Myocyte (in vitro differentiated cells): ENCODE data around the gene NFE2. TPM values are rescaled to one million over a fixed set of nuclear protein-coding genes. Genes with fewer than 3 reads are reported as not detected.

Experiments used
- DNase-seq: peaks from one replicate; pipeline ENCODE4 v3.0.0-alpha.2; 2012; ENCODE audit warnings: low read depth
- total RNA-seq: library from RNA; depleted of rRNA; stranded (reverse); fragments of >200 nt; gene quantifications from 2 replicates; pipeline ENCODE4 v1.2.3, GENCODE V29; 2014

Gene NFE2
- total RNA-seq, 1 donor from 2014 or later = 1.4 TPM

DNA sequence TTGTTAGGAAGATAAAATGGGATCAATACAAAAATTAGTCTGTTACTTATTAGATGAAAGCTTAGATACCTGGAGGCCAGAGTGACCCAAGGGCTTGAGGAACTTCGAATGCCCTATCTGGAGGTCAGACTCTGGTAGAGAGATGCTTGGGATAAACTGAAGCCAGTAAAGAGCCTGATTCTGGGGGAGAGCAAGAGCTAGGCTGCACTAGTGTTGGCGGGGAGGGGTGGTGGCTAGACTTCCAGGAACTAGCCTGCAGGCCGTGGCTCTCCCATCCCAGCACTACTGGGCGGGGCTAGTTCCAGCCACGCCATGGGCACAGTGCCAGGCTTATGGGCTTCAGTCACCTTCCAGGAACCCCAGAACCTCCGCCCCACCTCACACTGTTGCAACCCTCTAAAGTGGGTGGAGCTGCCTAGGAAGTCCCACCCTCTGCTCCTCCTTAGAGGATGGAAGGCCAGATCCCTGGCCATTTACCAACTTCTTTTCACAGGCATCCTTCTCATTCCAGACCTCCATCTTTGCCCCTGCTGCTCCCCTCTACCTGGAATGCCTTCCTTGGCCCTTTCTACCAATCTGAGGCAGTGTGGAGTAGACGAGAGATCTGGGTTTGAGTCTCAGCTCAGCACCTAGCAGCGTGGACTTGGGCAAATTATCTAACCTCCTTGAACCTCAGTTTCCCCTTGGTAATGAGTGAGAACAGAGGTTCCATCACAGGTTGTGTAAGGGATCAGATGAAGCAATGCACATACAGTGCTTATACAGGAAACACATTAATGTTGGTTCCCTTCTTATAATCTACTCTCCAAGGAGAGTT, 6.3 kb upstream of the NFE2 start:
- DNase-seq = peak; percentile 48

DNA sequence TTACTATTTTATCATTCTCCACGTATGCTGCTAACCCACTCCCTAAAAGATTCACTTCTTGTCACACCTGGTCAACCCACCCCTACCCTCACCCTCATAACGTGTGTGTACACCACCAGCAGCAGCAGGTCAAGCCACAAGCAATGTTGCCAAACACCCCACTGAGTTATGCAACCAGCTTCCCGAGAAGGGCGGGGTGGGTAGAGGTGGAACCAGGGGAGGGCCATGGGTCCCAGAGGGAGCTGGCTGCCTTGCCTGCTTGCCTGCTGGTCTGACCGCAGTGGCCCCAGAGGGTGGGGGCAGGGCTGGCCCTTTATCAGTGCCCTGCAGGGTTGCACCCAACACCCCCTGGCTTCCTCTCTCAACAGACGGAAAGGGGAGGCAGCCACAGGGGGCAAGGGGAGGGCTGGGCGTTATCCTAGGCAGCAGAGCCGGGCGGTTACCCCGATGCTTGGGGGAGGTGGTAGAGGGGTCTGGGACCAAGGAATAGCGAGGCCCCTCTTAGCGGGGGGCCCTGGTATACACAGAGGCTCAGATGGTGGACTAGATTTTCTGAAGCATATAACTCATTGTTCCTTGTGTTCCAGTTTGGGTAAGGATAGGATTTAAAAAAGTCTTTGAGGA, 3.5 kb upstream of the NFE2 start:
- DNase-seq = peak; percentile 80

DNA sequence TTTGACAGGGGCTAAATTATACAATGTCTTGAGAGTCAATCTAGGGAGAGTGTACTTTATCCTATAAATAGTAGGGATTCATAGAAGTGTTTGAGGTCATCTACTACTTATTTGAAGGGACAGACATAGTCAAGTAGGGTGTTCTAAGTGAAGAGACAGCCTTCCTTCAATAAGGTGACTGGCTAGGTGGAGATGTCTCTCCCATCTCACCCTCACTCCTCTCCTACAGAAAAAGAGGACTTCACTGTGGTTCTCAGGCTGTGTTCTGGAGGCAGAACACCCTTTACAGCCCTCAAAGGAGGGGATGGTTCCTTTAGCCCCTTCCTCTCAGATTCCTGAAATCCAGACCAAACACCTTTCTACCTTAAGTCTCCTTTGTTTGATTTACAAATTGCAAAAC, 2.8 kb upstream of the NFE2 start:
- DNase-seq = no peak

DNA sequence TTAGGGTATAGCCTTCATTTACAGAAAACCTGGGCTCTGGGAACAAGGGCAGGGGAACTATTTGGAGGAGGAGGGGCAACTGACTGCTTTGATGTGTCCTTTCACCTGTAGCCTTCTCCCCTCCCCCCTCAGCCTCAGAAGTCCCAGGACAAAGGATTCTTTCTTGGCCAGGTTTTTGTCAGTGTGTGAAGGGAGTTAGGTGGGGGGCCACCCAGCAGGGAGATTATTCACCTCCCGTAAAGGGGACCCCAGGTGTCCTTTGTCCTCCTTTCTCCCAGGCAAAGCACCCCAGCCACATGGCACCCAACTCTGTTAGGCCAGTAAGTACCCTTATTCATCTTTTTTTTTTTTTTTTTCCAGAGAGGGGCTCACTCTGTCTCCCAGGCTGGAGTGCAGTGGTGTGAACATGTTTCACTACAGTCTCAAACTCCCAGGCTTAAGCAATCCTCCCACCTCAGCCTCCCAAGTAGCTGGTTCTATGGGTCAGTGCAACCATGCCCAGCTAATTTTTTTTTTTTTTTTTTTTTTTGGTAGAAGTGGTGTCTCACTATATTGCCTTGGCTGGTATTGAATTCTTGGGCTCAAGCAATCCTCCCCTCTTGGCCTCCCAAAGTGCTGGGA, 723 bp upstream of the NFE2 start:
- DNase-seq = no peak

DNA sequence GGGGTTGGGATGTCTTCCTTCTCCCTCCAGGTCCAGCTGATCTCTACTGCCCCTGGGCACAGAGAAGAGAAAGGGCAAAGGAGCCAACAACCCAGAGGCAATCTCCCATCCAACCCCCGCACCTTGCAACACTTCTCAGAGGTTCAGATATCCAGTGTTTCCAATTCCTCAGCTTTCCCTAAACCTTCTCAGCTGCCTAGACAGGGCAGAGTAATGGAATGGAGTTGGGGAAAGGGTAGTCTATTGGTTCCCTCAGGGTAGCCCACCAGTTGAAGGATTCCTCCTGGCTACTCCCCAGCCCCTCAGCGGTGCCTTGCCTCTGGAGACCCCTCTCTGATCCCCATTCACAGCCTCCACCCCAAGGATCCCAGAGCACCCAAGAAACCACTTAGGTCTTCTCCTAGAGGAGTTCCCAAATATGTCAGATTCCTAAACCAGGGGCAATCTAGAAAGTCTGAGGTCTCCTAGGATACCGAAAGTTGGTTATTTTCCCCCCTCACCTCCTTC, 537 bp downstream of the NFE2 start:
- no peak for DNase-seq

DNA sequence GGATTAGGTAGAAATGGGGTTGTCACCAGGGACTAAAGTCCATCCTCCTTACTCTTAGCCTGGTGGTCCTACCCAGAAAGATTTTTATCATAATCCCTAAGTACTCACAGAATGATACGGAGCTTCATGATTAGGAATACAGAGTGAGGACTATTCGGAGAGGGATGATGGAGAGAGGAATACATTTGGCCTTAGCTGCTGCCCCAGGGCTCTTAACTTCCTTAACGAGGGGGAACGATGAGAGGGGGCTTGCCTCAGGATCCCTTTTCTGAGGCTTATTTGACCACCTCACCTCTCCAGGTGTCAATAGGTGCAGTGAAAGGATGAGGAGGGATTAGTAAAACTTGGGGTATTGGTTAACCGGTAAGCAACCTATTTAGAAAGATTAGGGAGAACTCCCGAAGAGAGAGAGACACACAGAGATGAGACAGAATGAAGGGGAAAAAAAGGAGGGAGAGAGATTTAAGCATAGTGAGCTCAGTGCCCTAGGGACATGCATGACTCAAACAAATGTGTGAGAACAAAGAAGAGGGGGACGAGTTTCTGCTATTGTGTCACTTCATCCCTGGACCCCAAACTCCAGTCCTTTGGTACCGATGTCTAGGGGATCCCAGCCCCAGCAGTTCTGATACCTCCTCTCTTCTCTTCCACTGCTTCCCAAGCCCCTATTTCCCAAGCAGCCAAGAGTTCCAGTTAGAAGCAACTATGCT, 1.1 kb downstream of the NFE2 start:
- no peak for DNase-seq

DNA sequence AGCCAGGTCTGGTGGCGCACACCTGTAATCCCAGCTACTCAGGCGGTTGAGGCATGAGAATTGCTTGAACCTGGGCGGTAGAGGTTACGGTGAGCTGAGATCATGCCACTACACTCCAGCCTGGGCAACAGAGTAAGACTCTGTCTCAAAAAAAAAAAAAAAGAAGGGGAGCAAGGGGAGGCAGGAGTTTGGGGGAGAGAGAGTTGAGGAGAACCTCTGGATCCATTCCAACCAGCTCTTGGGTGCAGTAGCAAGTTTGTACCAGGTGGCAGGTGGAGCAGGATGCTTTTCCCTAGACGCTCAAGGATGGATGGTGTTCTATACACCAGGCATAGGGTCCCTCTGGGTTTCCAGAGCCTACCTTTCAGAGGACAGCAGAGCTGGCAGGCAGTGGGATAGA, 1.9 kb downstream of the NFE2 start:
- DNase-seq = no peak

DNA sequence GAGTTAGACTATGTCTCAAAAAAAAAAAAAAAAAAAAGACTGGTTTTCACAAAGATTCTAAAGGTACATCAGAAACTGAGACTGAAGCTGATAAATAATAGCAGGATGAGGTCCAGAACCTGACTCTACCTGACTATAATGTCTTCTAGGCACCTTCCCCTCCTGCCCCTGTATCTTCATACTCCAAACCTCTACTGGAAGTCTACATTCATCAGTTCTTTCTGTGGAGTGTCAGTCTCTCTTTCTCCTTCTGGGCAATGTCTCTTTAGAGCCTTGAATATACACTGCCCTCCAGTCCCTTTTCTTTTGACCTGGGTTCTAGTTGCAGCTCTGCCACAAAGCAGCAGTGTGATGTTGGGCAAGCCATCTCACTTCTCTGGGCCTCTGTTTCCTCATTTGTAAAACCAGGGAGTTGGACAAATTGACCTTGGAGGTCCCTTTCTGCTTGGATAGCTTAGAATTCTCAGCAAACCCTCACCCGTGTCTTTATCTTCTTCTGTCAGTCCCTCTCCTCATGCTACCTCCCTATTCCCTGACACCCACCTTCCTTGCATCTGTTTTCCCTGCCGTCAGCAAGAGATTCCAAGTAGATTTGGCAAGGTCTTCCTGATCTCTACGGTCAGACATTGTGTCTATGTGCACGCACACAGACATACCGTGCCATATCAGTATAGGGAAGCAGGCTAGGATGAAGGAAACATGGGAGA, 4.3 kb downstream of the NFE2 start:
- no peak for DNase-seq

DNA sequence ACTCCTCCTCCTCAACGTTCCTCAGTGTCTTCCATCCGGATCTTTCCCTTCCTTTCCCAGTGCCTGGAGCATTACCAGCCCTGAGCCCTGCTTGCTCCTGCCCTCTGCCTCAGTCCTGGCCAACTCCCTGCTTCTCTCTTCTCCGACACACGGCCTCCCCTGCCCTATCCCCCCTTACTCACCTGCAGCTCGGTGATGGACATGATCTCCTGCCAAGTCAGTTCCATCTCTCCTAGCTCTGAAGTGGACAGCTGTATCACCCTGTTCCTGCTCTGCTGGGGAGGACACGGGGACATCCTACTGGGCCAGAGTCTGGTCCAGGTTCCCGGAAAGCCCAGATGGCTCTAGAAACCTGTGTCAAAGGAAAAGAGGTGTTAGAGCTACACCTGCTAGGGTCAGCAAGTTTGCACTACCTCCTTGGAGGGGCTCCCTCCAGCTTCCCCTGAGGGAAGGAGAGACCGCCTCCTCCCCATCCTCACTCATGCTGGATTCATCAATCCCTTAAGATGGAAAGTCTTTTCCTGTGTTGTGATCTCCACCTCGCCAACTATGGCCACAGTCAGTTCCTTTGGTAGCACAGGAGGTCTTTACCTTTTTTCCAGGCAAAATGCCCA, 5.8 kb downstream of the NFE2 start:
- DNase-seq = no peak

DNA sequence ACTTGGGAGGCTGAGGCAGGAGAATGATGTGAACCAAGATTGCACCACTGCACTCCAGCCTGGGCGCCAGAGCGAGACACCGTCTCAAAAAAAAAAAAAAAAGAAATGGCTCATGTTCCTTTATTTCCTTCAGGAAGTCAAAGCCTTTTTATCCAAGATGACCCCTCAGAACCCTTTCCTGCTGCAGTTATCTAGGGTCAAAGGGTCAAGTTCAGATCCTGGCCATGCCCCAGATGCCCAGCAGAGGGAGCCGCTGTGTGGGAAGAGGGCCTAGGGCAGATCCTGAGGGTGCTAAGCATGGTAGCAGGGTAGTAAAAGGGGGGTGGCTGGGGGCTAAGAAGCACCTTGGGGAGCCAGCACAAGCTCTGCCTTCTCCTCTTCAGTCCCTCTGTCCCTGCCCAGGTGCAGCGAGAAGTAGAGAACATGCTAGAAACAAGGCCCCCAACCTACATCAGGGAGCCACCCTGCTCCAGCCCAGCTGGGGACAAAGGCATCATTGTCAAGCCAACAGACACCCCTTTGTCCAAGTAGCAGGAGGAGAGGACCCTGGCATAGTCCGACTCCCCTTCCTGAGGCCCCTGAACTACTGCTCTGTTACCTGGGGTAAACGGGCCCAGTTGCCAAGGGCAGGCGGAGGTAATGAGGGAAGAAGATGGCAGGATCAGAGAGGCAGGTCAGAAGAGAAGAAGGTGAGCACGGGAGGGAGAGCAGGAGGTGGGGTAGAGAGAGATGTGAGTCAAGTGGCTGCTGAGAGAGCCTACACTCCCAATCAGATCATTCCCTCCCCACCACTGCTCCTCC, 6.5 kb downstream of the NFE2 start:
- DNase-seq = peak; percentile 62

DNA sequence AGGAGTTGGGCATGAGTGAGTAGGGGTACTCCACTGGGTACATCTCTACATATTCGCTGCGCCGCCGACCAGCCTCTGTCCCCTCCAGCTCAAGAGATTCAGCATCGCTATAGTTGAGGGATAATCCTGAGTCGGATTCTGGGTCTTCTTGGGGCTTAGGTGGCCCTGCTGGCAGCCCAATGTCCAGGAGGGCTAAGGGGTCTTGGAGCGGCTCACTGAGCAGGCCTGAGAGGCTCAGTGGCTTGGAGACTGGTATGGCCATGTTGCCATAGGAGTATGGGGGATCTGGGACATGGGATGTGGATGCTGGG, 7.9 kb downstream of the NFE2 start:
- no peak for DNase-seq

DNA sequence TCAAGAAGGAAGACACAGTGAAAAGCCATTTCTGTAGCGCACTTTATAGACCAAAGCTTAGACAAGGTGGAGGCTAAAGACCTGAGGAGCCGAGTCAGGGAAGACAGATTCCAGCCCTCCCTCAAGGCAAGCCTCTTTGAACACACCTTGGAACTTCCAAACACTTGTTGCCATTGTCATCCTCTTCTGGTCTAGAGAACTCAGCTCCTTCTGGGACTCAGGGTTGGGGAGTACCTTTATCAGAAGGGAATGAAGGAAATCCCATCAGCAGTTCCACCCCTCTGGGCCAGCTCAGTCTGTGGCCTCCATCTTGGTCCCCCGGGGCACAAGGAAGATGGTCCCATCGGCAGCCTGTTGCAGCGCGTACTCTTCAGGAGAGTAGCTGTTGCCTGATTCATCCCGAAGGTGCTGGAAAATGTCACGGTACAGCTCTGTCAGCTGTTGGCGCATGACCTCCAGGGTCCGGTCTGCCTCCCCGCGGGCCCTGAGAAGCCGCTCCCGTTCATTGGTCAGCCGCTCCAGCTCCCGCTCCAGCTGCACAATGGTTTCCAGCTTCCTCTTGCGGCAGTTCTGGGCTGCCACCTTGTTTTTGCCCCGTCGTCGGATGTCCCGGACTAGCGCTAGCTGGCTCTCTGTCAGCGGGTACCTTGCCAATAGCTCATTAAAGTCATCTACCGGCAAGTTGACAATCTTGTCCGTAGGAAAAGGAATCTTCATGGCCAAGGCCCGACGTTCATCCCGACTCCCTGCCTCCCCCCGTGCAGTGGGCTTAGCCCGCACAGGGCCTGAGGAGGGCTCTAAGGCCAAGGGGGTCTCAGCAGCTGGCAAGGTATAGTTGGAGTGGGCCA, 8.5 kb downstream of the NFE2 start:
- DNase-seq = no peak

DNA sequence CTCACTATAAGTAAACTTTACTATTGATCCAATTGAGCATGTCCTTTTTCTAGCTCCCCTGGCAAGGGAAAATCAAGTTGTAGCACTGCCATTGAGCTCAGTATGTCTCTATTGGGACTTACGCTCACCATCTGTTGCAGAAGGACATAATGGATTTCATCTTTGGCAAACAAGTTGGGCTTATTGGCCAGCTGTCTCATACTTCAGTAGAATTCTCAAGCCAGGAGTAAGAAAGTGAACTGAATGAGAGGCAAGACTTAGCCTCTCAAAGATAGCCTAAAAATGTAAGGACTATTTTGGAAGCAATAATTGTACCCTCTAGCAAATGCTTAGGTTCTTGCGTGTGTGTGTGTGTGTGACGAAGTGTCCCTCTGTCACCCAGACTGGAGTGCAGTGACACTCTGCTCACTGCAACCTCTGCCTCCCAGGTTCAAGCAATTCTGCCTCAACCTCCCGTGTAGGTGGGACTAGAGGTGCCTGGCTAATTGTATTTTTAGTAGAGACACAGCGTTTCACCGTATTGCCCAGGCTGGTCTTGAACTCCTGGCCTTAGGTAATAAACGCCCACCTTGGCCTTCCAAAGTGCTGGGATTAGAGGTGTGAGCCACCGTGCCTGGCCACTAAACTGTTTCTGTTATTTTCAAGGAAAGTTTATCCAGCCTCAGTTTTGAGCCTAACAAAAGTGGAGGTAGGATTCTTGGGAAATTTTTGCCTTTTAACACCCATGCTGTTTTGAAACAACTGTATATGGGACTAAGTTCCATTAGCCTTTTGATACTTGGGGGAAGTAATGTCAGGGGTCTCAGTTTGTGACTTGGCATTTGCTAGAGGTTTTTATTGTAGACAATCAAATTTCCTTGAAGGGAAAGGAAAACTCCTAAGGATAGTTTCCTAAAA, 13.3 kb downstream of the NFE2 start:
- DNase-seq = peak; percentile 35

DNA sequence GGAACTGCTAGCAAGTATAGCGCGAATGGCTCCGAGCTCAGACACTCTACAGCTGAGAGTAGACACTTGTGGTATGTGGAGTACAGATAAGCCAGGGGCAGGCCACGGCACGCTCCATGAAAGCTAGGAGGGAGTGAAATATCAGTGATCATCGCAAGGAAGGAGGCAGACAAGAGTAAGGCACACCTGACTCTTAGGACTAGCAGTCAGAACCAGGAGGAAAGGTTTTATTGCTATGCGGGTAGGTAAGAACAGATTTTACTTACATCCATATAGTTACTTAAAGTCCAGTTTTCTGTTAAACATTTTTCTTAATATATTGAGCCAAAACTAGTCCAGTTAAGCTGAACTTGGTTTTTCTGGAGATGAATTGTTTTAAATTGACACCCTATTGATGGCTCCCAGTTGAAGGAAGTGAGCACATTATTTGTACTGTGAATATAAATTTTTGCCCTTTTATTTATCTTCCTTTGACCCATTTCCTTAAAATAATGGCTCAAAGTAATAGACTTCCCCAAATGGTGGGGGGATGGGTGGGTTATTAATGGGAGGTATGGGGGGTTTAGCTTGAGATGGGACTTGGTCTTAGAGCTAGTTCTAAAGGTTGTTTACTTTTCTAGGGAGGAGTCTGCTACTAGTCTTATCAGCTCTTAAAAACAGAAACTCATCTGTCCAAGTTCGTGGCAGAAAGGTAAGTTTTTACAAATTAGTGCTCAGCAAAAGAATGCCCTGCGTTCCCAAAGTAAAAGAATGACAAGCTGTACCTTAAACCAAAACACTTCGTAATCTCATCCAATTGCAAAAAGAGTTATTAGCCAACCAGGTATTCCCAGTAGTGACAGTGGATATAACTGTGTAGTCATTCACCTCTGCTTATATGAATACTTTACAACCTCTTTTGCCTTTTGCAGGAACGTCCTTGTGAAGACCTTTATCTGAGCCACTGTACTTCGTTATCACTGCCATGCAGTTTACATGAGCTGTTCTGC, 14.5 kb downstream of the NFE2 start:
- DNase-seq = no peak

DNA sequence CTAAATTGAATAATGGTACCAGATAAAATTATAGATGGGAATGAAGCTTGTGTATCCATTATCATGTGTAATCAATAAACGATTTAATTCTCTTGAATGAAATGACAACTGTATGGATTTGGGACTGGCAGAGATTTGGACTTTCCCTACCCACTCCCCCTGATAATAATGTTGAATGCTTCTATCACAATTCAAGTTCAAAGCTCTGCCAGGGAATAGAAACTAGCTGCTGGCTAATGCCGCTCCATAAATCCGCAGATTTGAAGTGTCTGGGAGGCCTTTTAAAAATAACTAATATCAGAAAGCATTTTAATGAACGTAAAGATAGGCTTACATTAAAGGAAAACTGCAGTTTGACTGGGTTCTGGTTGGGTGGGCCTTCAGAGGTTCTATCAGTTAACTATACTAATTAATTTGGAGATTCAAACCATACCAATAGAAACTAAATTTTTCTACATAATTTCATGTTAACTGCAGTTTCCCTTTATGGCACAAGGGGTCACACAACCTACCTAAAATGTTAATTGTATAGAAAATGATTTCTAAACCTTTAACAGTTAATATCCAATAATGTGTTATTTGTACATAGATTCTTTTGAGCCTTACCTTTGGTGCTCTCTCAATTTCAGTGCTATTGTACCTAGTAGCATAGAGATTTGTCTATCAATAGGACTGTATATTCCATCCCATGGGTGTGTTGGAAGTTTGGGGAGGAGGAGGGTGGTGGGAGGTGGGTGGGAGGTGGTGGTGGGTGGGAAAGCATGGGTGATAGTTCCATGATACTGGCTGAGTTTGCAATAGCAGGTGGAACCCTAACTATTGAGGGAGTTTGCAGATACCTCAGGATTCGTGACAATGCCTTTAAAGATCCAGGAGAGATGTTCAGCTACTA, 15.4 kb downstream of the NFE2 start:
- DNase-seq = no peak
